HEK293 (cell line): ENCODE results near the gene STXBP4.

Experiments
- CTCF ChIA-PET: fragments of 350-600 bp; formaldehyde crosslinking; extraction: SDS; loops from one replicate; lab custom pipeline; 2021; ENCODE audit warnings: antibody characterized with exemption; lab: Yijun Ruan, JAX
- POLR2A ChIA-PET: fragments of 300-600 bp; formaldehyde crosslinking; extraction: SDS; loops from one replicate; lab custom pipeline; 2020; ENCODE audit warnings: antibody characterized with exemption, inconsistent platforms; lab: Yijun Ruan, JAX
- H3K27ac ChIP-seq: fragments of 200-500 bp; sonication (Bioruptor generic); 2 replicates; pipeline ENCODE4 v1.5.1; 2014; ENCODE audit warnings: low read depth, low read length, control low read depth, inconsistent platforms; ENCODE audit errors: extremely low read depth
- H3K36me3 ChIP-seq, 2 experiments: fragments of 200-500 bp in 1 of 2; sonication (Bioruptor generic) in 1 of 2; 1 replicate in 1 of 2; 2 replicates in 1 of 2; pipeline ENCODE4 v1.5.1; 2014 to 2017; ENCODE audit warnings: inconsistent platforms in 2 of 2, low read length in 2 of 2; ENCODE audit not compliant: control insufficient read depth in 2 of 2, insufficient read depth in 1 of 2
- H3K4me1 ChIP-seq: fragments of 200-500 bp; sonication (Bioruptor generic); 2 replicates; pipeline ENCODE4 v1.5.1; 2014; ENCODE audit warnings: mild to moderate bottlenecking, low read length, inconsistent platforms; ENCODE audit not compliant: control insufficient read depth, insufficient read depth
- H3K4me3 ChIP-seq: 2 replicates; pipeline ENCODE4 v1.5.1; 2011; ENCODE audit warnings: low read depth, mild to moderate bottlenecking, control low read depth, low read length, moderate library complexity
- H3K9me3 ChIP-seq: fragments of 200-500 bp; sonication (Bioruptor generic); 2 replicates; pipeline ENCODE4 v1.5.1; 2014; ENCODE audit warnings: low read depth, low read length, inconsistent platforms; ENCODE audit not compliant: control insufficient read depth, insufficient read depth
- FEZF1 ChIP-seq: fragments of 450-650 bp; formaldehyde crosslinking; IDR thresholded peaks from 2 replicates; pipeline ENCODE4 v1.5.1; 2016; ENCODE audit warnings: missing biosample characterization, missing genetic modification characterization
- GLI4 ChIP-seq: fragments of 450-650 bp; formaldehyde crosslinking; IDR thresholded peaks from 2 replicates; pipeline ENCODE4 v1.5.1; 2016; ENCODE audit warnings: missing biosample characterization, missing genetic modification characterization
- PRDM2 ChIP-seq: fragments of 450-650 bp; formaldehyde crosslinking; IDR thresholded peaks from 2 replicates; pipeline ENCODE4 v1.5.1; 2016; ENCODE audit warnings: missing biosample characterization, missing genetic modification characterization, borderline replicate concordance
- TSHZ1 ChIP-seq: fragments of 450-650 bp; formaldehyde crosslinking; IDR thresholded peaks from 2 replicates; pipeline ENCODE4 v1.5.1; 2016; ENCODE audit warnings: missing biosample characterization, missing genetic modification characterization, borderline replicate concordance
- WT1 ChIP-seq: fragments of 450-650 bp; formaldehyde crosslinking; IDR thresholded peaks from 2 replicates; pipeline ENCODE4 v1.5.1; 2016; ENCODE audit warnings: missing biosample characterization, missing genetic modification characterization
- ZIC2 ChIP-seq: fragments of 450-650 bp; formaldehyde crosslinking; IDR thresholded peaks from 2 replicates; pipeline ENCODE4 v1.5.1; 2016; ENCODE audit warnings: missing biosample characterization, missing genetic modification characterization
- ZNF121 ChIP-seq: fragments of 450-650 bp; formaldehyde crosslinking; IDR thresholded peaks from 2 replicates; pipeline ENCODE4 v1.5.1; 2016; ENCODE audit warnings: missing biosample characterization, missing genetic modification characterization
- ZNF19 ChIP-seq: fragments of 450-650 bp; formaldehyde crosslinking; IDR thresholded peaks from 2 replicates; pipeline ENCODE4; 2016; ENCODE audit warnings: missing biosample characterization, missing genetic modification characterization, low read depth
- ZNF223 ChIP-seq: fragments of 450-650 bp; formaldehyde crosslinking; IDR thresholded peaks from 2 replicates; pipeline ENCODE4 v1.5.1; 2016; ENCODE audit warnings: missing biosample characterization, missing genetic modification characterization
- ZNF274 ChIP-seq, 2 experiments: fragments of 200-500 bp in 1 of 2; fragments of 450-650 bp in 1 of 2; sonication (Bioruptor generic) in 1 of 2; formaldehyde crosslinking in 1 of 2; IDR thresholded peaks; 2 replicates each; pipeline versions ENCODE4 v1.5.1 to v1.6.1; 2014 to 2016; ENCODE audit warnings: borderline replicate concordance in 1 of 2, inconsistent platforms in 1 of 2, low read length in 1 of 2, missing biosample characterization in 1 of 2, missing genetic modification characterization in 1 of 2
- ZNF398 ChIP-seq: fragments of 450-650 bp; formaldehyde crosslinking; IDR thresholded peaks from 2 replicates; pipeline ENCODE4 v1.5.1; 2017; ENCODE audit warnings: missing biosample characterization, missing genetic modification characterization
- ZNF404 ChIP-seq: fragments of 450-650 bp; formaldehyde crosslinking; IDR thresholded peaks from 2 replicates; pipeline ENCODE4 v1.5.1; 2017; ENCODE audit warnings: missing biosample characterization, missing genetic modification characterization
- ZNF510 ChIP-seq: fragments of 450-650 bp; formaldehyde crosslinking; IDR thresholded peaks from 2 replicates; pipeline ENCODE4 v1.5.1; 2018; ENCODE audit warnings: mild to moderate bottlenecking, missing genetic modification characterization, missing biosample characterization; ENCODE audit not compliant: insufficient replicate concordance
- ZNF571 ChIP-seq: fragments of 450-650 bp; formaldehyde crosslinking; IDR thresholded peaks from 2 replicates; pipeline ENCODE4 v1.5.0; 2017; ENCODE audit warnings: missing biosample characterization, missing genetic modification characterization
- ZNF670 ChIP-seq: fragments of 450-650 bp; formaldehyde crosslinking; IDR thresholded peaks from 2 replicates; pipeline ENCODE4 v1.5.1; 2016; ENCODE audit warnings: missing biosample characterization, missing genetic modification characterization, low read depth
- ZNF692 ChIP-seq: fragments of 450-650 bp; formaldehyde crosslinking; IDR thresholded peaks from 2 replicates; pipeline ENCODE4 v1.5.1; 2016; ENCODE audit warnings: missing biosample characterization, missing genetic modification characterization
- ZNF707 ChIP-seq: fragments of 450-650 bp; formaldehyde crosslinking; IDR thresholded peaks from 2 replicates; pipeline ENCODE4 v1.5.1; 2016; ENCODE audit warnings: missing biosample characterization, missing genetic modification characterization
- ZSCAN4 ChIP-seq: fragments of 450-650 bp; formaldehyde crosslinking; IDR thresholded peaks from 2 replicates; pipeline ENCODE4 v1.5.1; 2017; ENCODE audit warnings: missing biosample characterization, missing genetic modification characterization

STXBP4 gene

GRCh38 chr17:55216888-55217287 is 248.3 kb downstream of the STXBP4 start:
- no peaks in the 10 kb centered on the region for H3K36me3 ChIP-seq
- H3K9me3 ChIP-seq = no peaks in the 10 kb centered on the region
- H3K4me1 ChIP-seq = no peaks in the 10 kb centered on the region
- no peak overlapping the region for H3K27ac ChIP-seq
- POLR2A ChIA-PET = no interaction called here
- H3K4me3 ChIP-seq = no peak overlapping the region
- no peak for TF ChIP-seq ZIC2 (tag by site-specific recombination)
- TF ChIP-seq GLI4 = no peak
- no peak for TF ChIP-seq ZNF274 (IDR thresholded peaks at IDR 0.05; ENCODE audit: low read length)
- no peak for TF ChIP-seq ZNF274 (tag by site-specific recombination; IDR thresholded peaks at IDR 0.05; ENCODE audit: borderline replicate concordance)
- no peak for TF ChIP-seq PRDM2 (tag by site-specific recombination)
- TF ChIP-seq ZNF223 = no peak
- TF ChIP-seq ZNF510 = no peak
- no peak for TF ChIP-seq ZNF404
- TF ChIP-seq WT1 (tag by site-specific recombination) = no peak
- TF ChIP-seq ZNF692 (tag by site-specific recombination) = no peak
- no peak for TF ChIP-seq ZSCAN4 (tag by site-specific recombination)
- TF ChIP-seq ZNF571 (tag by site-specific recombination) = no peak
- TF ChIP-seq ZNF707 (tag by site-specific recombination) = no peak
- TF ChIP-seq ZNF398 (tag by site-specific recombination) = no peak
- TF ChIP-seq FEZF1 (tag by site-specific recombination) = no peak
- no peak for TF ChIP-seq ZNF670 (tag by site-specific recombination)
- no peak for TF ChIP-seq TSHZ1
- no peak for TF ChIP-seq ZNF121 (tag by site-specific recombination)
- no peak for TF ChIP-seq ZNF19 (tag by site-specific recombination)
- CTCF ChIA-PET = no interaction called here
